GM19023 (cell line): Measurements from ENCODE around the gene CSF3R.

Source experiments
- ATAC-seq: cut with Tn5 transposase; IDR thresholded peaks from one replicate; pipeline ENCODE4 v1.9.1; 2021; ENCODE audit warnings: mild to moderate bottlenecking, moderate library complexity; ENCODE audit not compliant: unreplicated experiment

Gene CSF3R

GRCh38 chr1:36463463-36463802 is 19.3 kb downstream of the CSF3R start:
- ATAC-seq, result no peak

GRCh38 chr1:36458910-36459309 is 23.8 kb downstream of the CSF3R start:
- no peak for ATAC-seq

- no peak for ATAC-seq
Observed at GRCh38 chr1:36457691-36458090, 25.0 kb downstream of the CSF3R start.

- ATAC-seq, result no peak
Observed at GRCh38 chr1:36456391-36456928, 26.3 kb downstream of the CSF3R start.

GRCh38 chr1:36455386-36455785 is 27.3 kb downstream of the CSF3R start:
- ATAC-seq, result no peak

- ATAC-seq, result no peak
Observed at GRCh38 chr1:36453600-36454388, 28.9 kb downstream of the CSF3R start.

- ATAC-seq, result no peak
Observed at GRCh38 chr1:36453051-36453450, 29.7 kb downstream of the CSF3R start.

GRCh38 chr1:36450919-36451305 is 31.8 kb downstream of the CSF3R start:
- ATAC-seq, result no peak

GRCh38 chr1:36450270-36450918 is 32.3 kb downstream of the CSF3R start, which contains the start of gene OSCP1:
TSS of gene OSCP1 (minus strand) at chr1:36450451. CDS start at chr1:36450369, 82 bp downstream.
- peak; percentile 99 for ATAC-seq

GRCh38 chr1:36448530-36449056 is 34.1 kb downstream of the CSF3R start:
- no peak for ATAC-seq

- no peak for ATAC-seq
Observed at GRCh38 chr1:36447450-36447849, 35.3 kb downstream of the CSF3R start.

GRCh38 chr1:36446746-36447145 is 36.0 kb downstream of the CSF3R start:
- no peak for ATAC-seq

- ATAC-seq, result no peak
Observed at GRCh38 chr1:36446271-36446670, 36.4 kb downstream of the CSF3R start.

- ATAC-seq, result no peak
Observed at GRCh38 chr1:36443297-36443696, 39.4 kb downstream of the CSF3R start.

- ATAC-seq, result no peak
Observed at GRCh38 chr1:36442337-36442736, 40.4 kb downstream of the CSF3R start.

GRCh38 chr1:36440646-36441045 is 42.1 kb downstream of the CSF3R start:
- no peak for ATAC-seq

- ATAC-seq, result no peak
Observed at GRCh38 chr1:36440044-36440443, 42.7 kb downstream of the CSF3R start.

GRCh38 chr1:36438715-36439114 is 44.0 kb downstream of the CSF3R start:
- no peak for ATAC-seq

- ATAC-seq, result no peak
Observed at GRCh38 chr1:36436821-36437220, 45.9 kb downstream of the CSF3R start.

- ATAC-seq, result no peak
Observed at GRCh38 chr1:36433102-36433501, 49.6 kb downstream of the CSF3R start.

GRCh38 chr1:36432616-36433015 is 50.1 kb downstream of the CSF3R start:
- no peak for ATAC-seq

- no peak for ATAC-seq
Observed at GRCh38 chr1:36425791-36426190, 56.9 kb downstream of the CSF3R start.
